WTC11 (cell line): ENCODE data around the gene ABCB11. TPM values are rescaled to one million over a fixed set of nuclear protein-coding genes. Genes with fewer than 3 reads are reported as not detected.

Experiments used
- ATAC-seq: fragments of 200-7000 bp; cut with Tn5 transposase; 2 replicates; pipeline ENCODE4 v1.10.0; 2021; ENCODE audit warnings: mild to moderate bottlenecking, moderate library complexity
- CTCF ChIA-PET: fragments of 300-600 bp; sonication (Branson Sonifier 250); formaldehyde crosslinking; loops from one replicate; lab custom pipeline; 2021; ENCODE audit warnings: antibody characterized with exemption; lab: Charles Lee
- POLR2A ChIA-PET: fragments of 350-600 bp; sonication (Branson Sonifier 250); formaldehyde crosslinking; loops from one replicate; lab custom pipeline; 2021; ENCODE audit warnings: antibody characterized with exemption; lab: Charles Lee
- DNase-seq: peaks from one replicate; pipeline ENCODE4 v3.0.0; 2021; ENCODE audit warnings: low spot score
- H3K27ac Mint-ChIP-seq: 2 replicates; pipeline ENCODE4 v1.8.0; 2021; ENCODE audit warnings: mixed read lengths
- H3K27me3 Mint-ChIP-seq: 2 replicates; pipeline ENCODE4 v1.8.0; 2021; ENCODE audit warnings: low read depth, mild to moderate bottlenecking, moderate library complexity, mixed read lengths
- H3K36me3 Mint-ChIP-seq: 2 replicates; pipeline ENCODE4 v1.8.0; 2021; ENCODE audit warnings: mixed read lengths
- H3K4me1 Mint-ChIP-seq: 2 replicates; pipeline ENCODE4 v1.8.0; 2022; ENCODE audit warnings: mixed read lengths
- H3K4me3 Mint-ChIP-seq: 2 replicates; pipeline ENCODE4 v1.8.0; 2021; ENCODE audit warnings: mild to moderate bottlenecking, moderate library complexity, mixed read lengths
- H3K9me3 Mint-ChIP-seq: 2 replicates; pipeline ENCODE4 v1.8.0; 2021; ENCODE audit warnings: mixed read lengths
- EMX1 ChIP-seq: fragments of 250-450 bp; sonication (Bioruptor Pico); IDR thresholded peaks from 2 replicates; pipeline ENCODE4 v1.8.0; 2021; ENCODE audit warnings: mild to moderate bottlenecking
- FOXP1 ChIP-seq: sonication (generic); formaldehyde crosslinking; IDR thresholded peaks from 2 replicates; pipeline ENCODE4 v1.8.0; 2022; ENCODE audit warnings: missing genetic modification reagents, mild to moderate bottlenecking, moderate library complexity, borderline replicate concordance
- NFE2L1 ChIP-seq: sonication (generic); formaldehyde crosslinking; IDR thresholded peaks from 2 replicates; pipeline ENCODE4 v1.8.1; 2023; ENCODE audit warnings: missing genetic modification reagents
- NR1H2 ChIP-seq: sonication (generic); formaldehyde crosslinking; IDR thresholded peaks from 2 replicates; pipeline ENCODE4 v1.9.0; 2021; ENCODE audit warnings: mild to moderate bottlenecking, moderate library complexity, missing genetic modification reagents
- ZNF263 ChIP-seq: sonication (generic); formaldehyde crosslinking; IDR thresholded peaks from 2 replicates; pipeline ENCODE4 v1.8.1; 2022; ENCODE audit warnings: low read depth, mild to moderate bottlenecking, moderate library complexity, missing genetic modification reagents
- total RNA-seq: library from RNA; stranded (reverse); gene quantifications from 3 replicates; pipeline ENCODE4 v1.2.3, GENCODE V29; 2021
- TF ChIP-seq, protein P1 (sequence below): fragments of 250-450 bp; sonication (Bioruptor Pico); IDR thresholded peaks from 2 replicates; pipeline ENCODE4 v1.9.0; 2021; ENCODE audit warnings: mild to moderate bottlenecking
- TF ChIP-seq, protein P2 (sequence below): sonication (generic); formaldehyde crosslinking; IDR thresholded peaks from 2 replicates; pipeline ENCODE4 v1.8.1; 2023; ENCODE audit warnings: mild to moderate bottlenecking, missing genetic modification reagents
- TF ChIP-seq, protein P3 (sequence below): fragments of 200-600 bp; IDR thresholded peaks from 2 replicates; pipeline ENCODE4 v1.8.0; 2022; ENCODE audit warnings: antibody characterized with exemption
- TF ChIP-seq, protein P4 (sequence below): sonication (generic); formaldehyde crosslinking; IDR thresholded peaks from 2 replicates; pipeline ENCODE4 v1.8.1; 2022; ENCODE audit warnings: low read depth, mild to moderate bottlenecking, moderate library complexity, missing genetic modification reagents, borderline replicate concordance
- TF ChIP-seq, protein P5 (sequence below): sonication (generic); formaldehyde crosslinking; IDR thresholded peaks from 2 replicates; pipeline ENCODE4 v1.8.1; 2022; ENCODE audit warnings: mild to moderate bottlenecking, missing genetic modification reagents, moderate library complexity, borderline replicate concordance
- TF ChIP-seq, protein P6 (sequence below): sonication (generic); formaldehyde crosslinking; IDR thresholded peaks from 2 replicates; pipeline ENCODE4 v1.8.0; 2022; ENCODE audit warnings: missing genetic modification reagents
- TF ChIP-seq, protein P7 (sequence below): sonication (generic); formaldehyde crosslinking; IDR thresholded peaks from 2 replicates; pipeline ENCODE4 v1.8.0; 2023; ENCODE audit warnings: mild to moderate bottlenecking, missing genetic modification reagents

The ABCB11 gene
- total RNA-seq, 1 experiment from 2014 or later = 0.77 TPM

DNA sequence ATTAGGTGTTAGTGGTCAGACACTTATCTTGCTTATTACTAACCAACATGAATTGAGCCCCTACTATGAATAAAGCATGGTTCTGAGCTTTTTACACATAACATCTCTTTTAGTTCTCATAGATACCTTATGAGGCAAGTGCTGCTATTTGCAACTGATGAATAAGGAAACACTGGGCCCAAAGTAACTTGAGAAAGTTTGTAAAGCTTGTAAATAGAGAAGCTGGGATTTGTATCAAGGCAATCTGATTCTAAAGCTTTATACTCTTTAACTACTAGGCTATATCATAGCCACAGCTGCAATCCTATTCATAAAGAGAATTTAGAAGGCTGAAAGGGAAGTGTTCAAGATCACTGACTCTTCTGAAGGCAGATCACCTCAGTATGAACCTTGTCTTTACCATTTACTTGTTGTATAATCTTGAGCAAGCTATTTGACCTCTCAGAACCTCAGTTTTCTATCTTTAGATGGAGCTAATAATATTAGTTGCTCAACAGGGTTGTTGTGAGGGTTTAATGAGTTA, 60.4 kb downstream of the ABCB11 start (continued):
- TF ChIP-seq, protein P1, sequence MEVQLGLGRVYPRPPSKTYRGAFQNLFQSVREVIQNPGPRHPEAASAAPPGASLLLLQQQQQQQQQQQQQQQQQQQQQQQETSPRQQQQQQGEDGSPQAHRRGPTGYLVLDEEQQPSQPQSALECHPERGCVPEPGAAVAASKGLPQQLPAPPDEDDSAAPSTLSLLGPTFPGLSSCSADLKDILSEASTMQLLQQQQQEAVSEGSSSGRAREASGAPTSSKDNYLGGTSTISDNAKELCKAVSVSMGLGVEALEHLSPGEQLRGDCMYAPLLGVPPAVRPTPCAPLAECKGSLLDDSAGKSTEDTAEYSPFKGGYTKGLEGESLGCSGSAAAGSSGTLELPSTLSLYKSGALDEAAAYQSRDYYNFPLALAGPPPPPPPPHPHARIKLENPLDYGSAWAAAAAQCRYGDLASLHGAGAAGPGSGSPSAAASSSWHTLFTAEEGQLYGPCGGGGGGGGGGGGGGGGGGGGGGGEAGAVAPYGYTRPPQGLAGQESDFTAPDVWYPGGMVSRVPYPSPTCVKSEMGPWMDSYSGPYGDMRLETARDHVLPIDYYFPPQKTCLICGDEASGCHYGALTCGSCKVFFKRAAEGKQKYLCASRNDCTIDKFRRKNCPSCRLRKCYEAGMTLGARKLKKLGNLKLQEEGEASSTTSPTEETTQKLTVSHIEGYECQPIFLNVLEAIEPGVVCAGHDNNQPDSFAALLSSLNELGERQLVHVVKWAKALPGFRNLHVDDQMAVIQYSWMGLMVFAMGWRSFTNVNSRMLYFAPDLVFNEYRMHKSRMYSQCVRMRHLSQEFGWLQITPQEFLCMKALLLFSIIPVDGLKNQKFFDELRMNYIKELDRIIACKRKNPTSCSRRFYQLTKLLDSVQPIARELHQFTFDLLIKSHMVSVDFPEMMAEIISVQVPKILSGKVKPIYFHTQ (CRISPR knock-in tag) = no peak
- TF ChIP-seq ZNF263 (CRISPR knock-in tag) = no peak

DNA sequence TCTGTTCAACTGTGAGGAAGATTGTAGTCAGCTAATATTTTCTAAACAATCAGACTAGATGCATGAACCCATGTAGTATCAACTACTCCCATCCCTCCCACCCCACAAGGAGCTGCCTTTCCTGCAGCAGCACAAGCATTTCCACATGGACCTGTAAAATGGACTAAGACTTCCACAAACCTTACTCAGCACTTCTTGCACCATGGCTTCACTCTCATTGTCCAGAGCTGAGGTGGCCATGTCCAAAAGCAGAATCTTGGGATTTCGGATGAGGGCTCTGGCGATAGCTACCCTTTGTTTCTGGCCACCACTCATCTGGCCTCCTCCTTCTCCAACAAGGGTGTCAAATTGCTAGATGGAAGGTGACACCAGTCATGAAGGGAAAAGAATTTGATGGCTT, 61.3 kb downstream of the ABCB11 start:
- no peaks in the 10 kb centered on the region for H3K36me3 Mint-ChIP-seq
- DNase-seq (no peak), ATAC-seq (no peak)
- H3K27me3 Mint-ChIP-seq = no peaks in the 10 kb centered on the region
- CTCF ChIA-PET = interaction anchor here (0.5 to 0.8 kb wide), 3 partner anchors 172 to 601 kb away, joined by 3 to 5 read pairs (median 4); no protein-coding TSS in a partner anchor
- H3K9me3 Mint-ChIP-seq = no peaks in the 10 kb centered on the region
- POLR2A ChIA-PET = no interaction called here
- peaks cover 5% of the 10 kb centered on the region for H3K4me1 Mint-ChIP-seq
- H3K4me3 Mint-ChIP-seq = no peak overlapping the region
- no peak overlapping the region for H3K27ac Mint-ChIP-seq
- TF ChIP-seq, protein P2, sequence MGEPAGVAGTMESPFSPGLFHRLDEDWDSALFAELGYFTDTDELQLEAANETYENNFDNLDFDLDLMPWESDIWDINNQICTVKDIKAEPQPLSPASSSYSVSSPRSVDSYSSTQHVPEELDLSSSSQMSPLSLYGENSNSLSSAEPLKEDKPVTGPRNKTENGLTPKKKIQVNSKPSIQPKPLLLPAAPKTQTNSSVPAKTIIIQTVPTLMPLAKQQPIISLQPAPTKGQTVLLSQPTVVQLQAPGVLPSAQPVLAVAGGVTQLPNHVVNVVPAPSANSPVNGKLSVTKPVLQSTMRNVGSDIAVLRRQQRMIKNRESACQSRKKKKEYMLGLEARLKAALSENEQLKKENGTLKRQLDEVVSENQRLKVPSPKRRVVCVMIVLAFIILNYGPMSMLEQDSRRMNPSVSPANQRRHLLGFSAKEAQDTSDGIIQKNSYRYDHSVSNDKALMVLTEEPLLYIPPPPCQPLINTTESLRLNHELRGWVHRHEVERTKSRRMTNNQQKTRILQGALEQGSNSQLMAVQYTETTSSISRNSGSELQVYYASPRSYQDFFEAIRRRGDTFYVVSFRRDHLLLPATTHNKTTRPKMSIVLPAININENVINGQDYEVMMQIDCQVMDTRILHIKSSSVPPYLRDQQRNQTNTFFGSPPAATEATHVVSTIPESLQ (CRISPR knock-in tag) = no peak
- TF ChIP-seq NR1H2 (CRISPR knock-in tag) (no peak), EMX1 (CRISPR knock-in tag) (no peak), NFE2L1 (CRISPR knock-in tag) (no peak), FOXP1 (CRISPR knock-in tag) (no peak)
- TF ChIP-seq, protein P3, sequence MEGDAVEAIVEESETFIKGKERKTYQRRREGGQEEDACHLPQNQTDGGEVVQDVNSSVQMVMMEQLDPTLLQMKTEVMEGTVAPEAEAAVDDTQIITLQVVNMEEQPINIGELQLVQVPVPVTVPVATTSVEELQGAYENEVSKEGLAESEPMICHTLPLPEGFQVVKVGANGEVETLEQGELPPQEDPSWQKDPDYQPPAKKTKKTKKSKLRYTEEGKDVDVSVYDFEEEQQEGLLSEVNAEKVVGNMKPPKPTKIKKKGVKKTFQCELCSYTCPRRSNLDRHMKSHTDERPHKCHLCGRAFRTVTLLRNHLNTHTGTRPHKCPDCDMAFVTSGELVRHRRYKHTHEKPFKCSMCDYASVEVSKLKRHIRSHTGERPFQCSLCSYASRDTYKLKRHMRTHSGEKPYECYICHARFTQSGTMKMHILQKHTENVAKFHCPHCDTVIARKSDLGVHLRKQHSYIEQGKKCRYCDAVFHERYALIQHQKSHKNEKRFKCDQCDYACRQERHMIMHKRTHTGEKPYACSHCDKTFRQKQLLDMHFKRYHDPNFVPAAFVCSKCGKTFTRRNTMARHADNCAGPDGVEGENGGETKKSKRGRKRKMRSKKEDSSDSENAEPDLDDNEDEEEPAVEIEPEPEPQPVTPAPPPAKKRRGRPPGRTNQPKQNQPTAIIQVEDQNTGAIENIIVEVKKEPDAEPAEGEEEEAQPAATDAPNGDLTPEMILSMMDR = no peak
- TF ChIP-seq, protein P4, sequence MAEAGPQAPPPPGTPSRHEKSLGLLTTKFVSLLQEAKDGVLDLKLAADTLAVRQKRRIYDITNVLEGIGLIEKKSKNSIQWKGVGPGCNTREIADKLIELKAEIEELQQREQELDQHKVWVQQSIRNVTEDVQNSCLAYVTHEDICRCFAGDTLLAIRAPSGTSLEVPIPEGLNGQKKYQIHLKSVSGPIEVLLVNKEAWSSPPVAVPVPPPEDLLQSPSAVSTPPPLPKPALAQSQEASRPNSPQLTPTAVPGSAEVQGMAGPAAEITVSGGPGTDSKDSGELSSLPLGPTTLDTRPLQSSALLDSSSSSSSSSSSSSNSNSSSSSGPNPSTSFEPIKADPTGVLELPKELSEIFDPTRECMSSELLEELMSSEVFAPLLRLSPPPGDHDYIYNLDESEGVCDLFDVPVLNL = no peak
- TF ChIP-seq, protein P5, sequence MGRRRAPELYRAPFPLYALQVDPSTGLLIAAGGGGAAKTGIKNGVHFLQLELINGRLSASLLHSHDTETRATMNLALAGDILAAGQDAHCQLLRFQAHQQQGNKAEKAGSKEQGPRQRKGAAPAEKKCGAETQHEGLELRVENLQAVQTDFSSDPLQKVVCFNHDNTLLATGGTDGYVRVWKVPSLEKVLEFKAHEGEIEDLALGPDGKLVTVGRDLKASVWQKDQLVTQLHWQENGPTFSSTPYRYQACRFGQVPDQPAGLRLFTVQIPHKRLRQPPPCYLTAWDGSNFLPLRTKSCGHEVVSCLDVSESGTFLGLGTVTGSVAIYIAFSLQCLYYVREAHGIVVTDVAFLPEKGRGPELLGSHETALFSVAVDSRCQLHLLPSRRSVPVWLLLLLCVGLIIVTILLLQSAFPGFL (CRISPR knock-in tag) = no peak
- TF ChIP-seq, protein P6, sequence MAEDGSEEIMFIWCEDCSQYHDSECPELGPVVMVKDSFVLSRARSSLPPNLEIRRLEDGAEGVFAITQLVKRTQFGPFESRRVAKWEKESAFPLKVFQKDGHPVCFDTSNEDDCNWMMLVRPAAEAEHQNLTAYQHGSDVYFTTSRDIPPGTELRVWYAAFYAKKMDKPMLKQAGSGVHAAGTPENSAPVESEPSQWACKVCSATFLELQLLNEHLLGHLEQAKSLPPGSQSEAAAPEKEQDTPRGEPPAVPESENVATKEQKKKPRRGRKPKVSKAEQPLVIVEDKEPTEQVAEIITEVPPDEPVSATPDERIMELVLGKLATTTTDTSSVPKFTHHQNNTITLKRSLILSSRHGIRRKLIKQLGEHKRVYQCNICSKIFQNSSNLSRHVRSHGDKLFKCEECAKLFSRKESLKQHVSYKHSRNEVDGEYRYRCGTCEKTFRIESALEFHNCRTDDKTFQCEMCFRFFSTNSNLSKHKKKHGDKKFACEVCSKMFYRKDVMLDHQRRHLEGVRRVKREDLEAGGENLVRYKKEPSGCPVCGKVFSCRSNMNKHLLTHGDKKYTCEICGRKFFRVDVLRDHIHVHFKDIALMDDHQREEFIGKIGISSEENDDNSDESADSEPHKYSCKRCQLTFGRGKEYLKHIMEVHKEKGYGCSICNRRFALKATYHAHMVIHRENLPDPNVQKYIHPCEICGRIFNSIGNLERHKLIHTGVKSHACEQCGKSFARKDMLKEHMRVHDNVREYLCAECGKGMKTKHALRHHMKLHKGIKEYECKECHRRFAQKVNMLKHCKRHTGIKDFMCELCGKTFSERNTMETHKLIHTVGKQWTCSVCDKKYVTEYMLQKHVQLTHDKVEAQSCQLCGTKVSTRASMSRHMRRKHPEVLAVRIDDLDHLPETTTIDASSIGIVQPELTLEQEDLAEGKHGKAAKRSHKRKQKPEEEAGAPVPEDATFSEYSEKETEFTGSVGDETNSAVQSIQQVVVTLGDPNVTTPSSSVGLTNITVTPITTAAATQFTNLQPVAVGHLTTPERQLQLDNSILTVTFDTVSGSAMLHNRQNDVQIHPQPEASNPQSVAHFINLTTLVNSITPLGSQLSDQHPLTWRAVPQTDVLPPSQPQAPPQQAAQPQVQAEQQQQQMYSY (CRISPR knock-in tag) = no peak
- TF ChIP-seq, protein P7, sequence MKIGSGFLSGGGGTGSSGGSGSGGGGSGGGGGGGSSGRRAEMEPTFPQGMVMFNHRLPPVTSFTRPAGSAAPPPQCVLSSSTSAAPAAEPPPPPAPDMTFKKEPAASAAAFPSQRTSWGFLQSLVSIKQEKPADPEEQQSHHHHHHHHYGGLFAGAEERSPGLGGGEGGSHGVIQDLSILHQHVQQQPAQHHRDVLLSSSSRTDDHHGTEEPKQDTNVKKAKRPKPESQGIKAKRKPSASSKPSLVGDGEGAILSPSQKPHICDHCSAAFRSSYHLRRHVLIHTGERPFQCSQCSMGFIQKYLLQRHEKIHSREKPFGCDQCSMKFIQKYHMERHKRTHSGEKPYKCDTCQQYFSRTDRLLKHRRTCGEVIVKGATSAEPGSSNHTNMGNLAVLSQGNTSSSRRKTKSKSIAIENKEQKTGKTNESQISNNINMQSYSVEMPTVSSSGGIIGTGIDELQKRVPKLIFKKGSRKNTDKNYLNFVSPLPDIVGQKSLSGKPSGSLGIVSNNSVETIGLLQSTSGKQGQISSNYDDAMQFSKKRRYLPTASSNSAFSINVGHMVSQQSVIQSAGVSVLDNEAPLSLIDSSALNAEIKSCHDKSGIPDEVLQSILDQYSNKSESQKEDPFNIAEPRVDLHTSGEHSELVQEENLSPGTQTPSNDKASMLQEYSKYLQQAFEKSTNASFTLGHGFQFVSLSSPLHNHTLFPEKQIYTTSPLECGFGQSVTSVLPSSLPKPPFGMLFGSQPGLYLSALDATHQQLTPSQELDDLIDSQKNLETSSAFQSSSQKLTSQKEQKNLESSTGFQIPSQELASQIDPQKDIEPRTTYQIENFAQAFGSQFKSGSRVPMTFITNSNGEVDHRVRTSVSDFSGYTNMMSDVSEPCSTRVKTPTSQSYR (CRISPR knock-in tag) = no peak
